Measurements from ENCODE around the gene EDIL3.

DNA sequence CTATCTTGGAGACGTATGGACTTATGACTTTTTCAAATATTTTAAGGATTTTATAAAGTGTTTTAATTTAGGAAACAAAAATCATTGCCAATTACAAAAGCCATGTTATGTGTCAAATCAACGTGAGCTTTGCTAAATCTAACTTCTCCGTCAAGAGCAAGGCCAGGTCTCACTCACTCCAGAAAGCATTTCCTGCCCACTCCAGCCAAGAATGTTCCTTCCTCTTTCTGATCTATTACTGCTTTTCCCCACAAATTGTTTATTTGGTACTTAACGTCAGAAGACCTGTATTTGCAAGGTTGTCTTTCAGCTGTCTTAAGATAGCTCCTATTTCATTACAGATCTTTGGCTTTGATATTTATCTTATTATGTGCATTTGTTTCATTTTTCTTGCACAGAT, 470.5 kb downstream of the EDIL3 start:
- TF ChIP-seq, protein P1, sequence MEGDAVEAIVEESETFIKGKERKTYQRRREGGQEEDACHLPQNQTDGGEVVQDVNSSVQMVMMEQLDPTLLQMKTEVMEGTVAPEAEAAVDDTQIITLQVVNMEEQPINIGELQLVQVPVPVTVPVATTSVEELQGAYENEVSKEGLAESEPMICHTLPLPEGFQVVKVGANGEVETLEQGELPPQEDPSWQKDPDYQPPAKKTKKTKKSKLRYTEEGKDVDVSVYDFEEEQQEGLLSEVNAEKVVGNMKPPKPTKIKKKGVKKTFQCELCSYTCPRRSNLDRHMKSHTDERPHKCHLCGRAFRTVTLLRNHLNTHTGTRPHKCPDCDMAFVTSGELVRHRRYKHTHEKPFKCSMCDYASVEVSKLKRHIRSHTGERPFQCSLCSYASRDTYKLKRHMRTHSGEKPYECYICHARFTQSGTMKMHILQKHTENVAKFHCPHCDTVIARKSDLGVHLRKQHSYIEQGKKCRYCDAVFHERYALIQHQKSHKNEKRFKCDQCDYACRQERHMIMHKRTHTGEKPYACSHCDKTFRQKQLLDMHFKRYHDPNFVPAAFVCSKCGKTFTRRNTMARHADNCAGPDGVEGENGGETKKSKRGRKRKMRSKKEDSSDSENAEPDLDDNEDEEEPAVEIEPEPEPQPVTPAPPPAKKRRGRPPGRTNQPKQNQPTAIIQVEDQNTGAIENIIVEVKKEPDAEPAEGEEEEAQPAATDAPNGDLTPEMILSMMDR (IDR thresholded peaks at IDR 0.05), result no peak
- no peak for TF ChIP-seq POLR2AphosphoS5 (IDR thresholded peaks at IDR 0.05)

Data from suprapubic skin (tissue), 3 donors.